MM.1S (cell line): ENCODE results near the gene COG5.

Experiments
- DNase-seq: peaks from one replicate; pipeline ENCODE4 v3.0.0-alpha.2; 2015
- H2AFZ ChIP-seq: fragments of 300-600 bp; sonication (generic); 2 replicates; pipeline ENCODE4 v1.6.0; 2016; ENCODE audit warnings: antibody characterized with exemption, low read length
- H3F3A ChIP-seq: fragments of 300-600 bp; sonication (generic); 2 replicates; pipeline ENCODE4 v1.6.1; 2016; ENCODE audit warnings: mild to moderate bottlenecking, antibody characterized with exemption, low read length, moderate library complexity, mixed read lengths; ENCODE audit not compliant: insufficient read depth
- H3K27ac ChIP-seq: fragments of 300-600 bp; sonication (generic); 2 replicates; pipeline ENCODE4 v1.5.1; 2016; ENCODE audit warnings: mild to moderate bottlenecking, low read length
- H3K27me3 ChIP-seq: fragments of 300-600 bp; sonication (generic); replicated peaks from 2 replicates; pipeline ENCODE4 v1.6.0; 2016; ENCODE audit warnings: low read length; ENCODE audit not compliant: insufficient read depth
- H3K36me3 ChIP-seq: fragments of 300-600 bp; sonication (generic); replicated peaks from 2 replicates; pipeline ENCODE4 v1.6.1; 2016; ENCODE audit warnings: mild to moderate bottlenecking, low read length, mixed read lengths; ENCODE audit not compliant: insufficient read depth
- H3K4me1 ChIP-seq: fragments of 300-600 bp; sonication (generic); 2 replicates; pipeline ENCODE4 v1.6.1; 2016; ENCODE audit warnings: low read length, mixed read lengths
- H3K4me2 ChIP-seq: fragments of 300-600 bp; sonication (generic); 2 replicates; pipeline ENCODE4 v1.6.0; 2016; ENCODE audit warnings: low read depth, low read length
- H3K4me3 ChIP-seq: fragments of 300-600 bp; sonication (generic); 2 replicates; pipeline ENCODE4 v1.5.1; 2016; ENCODE audit warnings: low read length, mixed read lengths
- H3K79me2 ChIP-seq: fragments of 300-600 bp; sonication (generic); 2 replicates; pipeline ENCODE4 v1.6.1; 2016; ENCODE audit warnings: mixed run types, low read length, mixed read lengths
- H3K9ac ChIP-seq: fragments of 300-600 bp; sonication (generic); 2 replicates; pipeline ENCODE4 v1.6.1; 2016; ENCODE audit warnings: low read length, mixed read lengths
- H3K9me2 ChIP-seq: fragments of 300-600 bp; sonication (generic); replicated peaks from 2 replicates; pipeline ENCODE4 v1.6.1; 2016; ENCODE audit warnings: mild to moderate bottlenecking, low read length, mixed read lengths; ENCODE audit not compliant: insufficient read depth
- H3K9me3 ChIP-seq: fragments of 300-600 bp; sonication (generic); replicated peaks from 2 replicates; pipeline ENCODE4 v1.6.1; 2016; ENCODE audit warnings: mild to moderate bottlenecking, low read length, mixed read lengths; ENCODE audit not compliant: insufficient read depth
- H4K20me1 ChIP-seq: fragments of 300-600 bp; sonication (generic); 2 replicates; pipeline ENCODE4 v1.6.1; 2016; ENCODE audit warnings: mild to moderate bottlenecking, low read length, moderate library complexity, mixed read lengths; ENCODE audit not compliant: insufficient read depth
- CTCF ChIP-seq: fragments of 300-600 bp; sonication (generic); IDR thresholded peaks from 2 replicates; pipeline ENCODE4 v1.5.1; 2016; ENCODE audit warnings: antibody characterized with exemption, low read length, mixed read lengths
- EZH2 ChIP-seq: fragments of 300-600 bp; sonication (generic); optimal IDR thresholded peaks from 2 replicates; pipeline ENCODE3; 2017; ENCODE audit warnings: low read depth, mild to moderate bottlenecking, antibody characterized with exemption, low read length, mixed read lengths
- EZH2phosphoT487 ChIP-seq: fragments of 300-600 bp; sonication (generic); IDR thresholded peaks from 2 replicates; pipeline ENCODE4 v1.6.1; 2018; ENCODE audit warnings: antibody characterized with exemption, low read length

COG5 gene

GRCh38 chr7:107353701-107354100 is 210.0 kb downstream of the COG5 start:
- no peaks in the 10 kb centered on the region for H3F3A ChIP-seq
- no peak overlapping the region for H2AFZ ChIP-seq
- DNase-seq: no peak
- H4K20me1 ChIP-seq: no peaks in the 10 kb centered on the region
- H3K79me2 ChIP-seq: no peaks in the 10 kb centered on the region
- TF ChIP-seq EZH2 (no peak), EZH2phosphoT487 (no peak), CTCF (no peak)
- H3K4me1 ChIP-seq: no peaks in the 10 kb centered on the region
- H3K27ac ChIP-seq: no peak overlapping the region
- no peak overlapping the region for H3K4me2 ChIP-seq
- H3K36me3 ChIP-seq: no peaks in the 10 kb centered on the region
- H3K9ac ChIP-seq: no peak overlapping the region
- H3K27me3 ChIP-seq: no peaks in the 10 kb centered on the region
- H3K4me3 ChIP-seq: no peak overlapping the region
- no peaks in the 10 kb centered on the region for H3K9me2 ChIP-seq
- no peaks in the 10 kb centered on the region for H3K9me3 ChIP-seq

GRCh38 chr7:107345898-107346297 is 217.8 kb downstream of the COG5 start:
- H3K36me3 ChIP-seq: no peaks in the 10 kb centered on the region
- TF ChIP-seq CTCF: no peak
- no peak for TF ChIP-seq EZH2
- TF ChIP-seq EZH2phosphoT487: no peak
- H3K27ac ChIP-seq: no peak overlapping the region
- H3K4me3 ChIP-seq: no peak overlapping the region
- H3K4me2 ChIP-seq: no peak overlapping the region
- no peaks in the 10 kb centered on the region for H4K20me1 ChIP-seq
- no peaks in the 10 kb centered on the region for H3K79me2 ChIP-seq
- DNase-seq: no peak
- no peak overlapping the region for H2AFZ ChIP-seq
- no peaks in the 10 kb centered on the region for H3K27me3 ChIP-seq
- no peak overlapping the region for H3K9ac ChIP-seq
- no peaks in the 10 kb centered on the region for H3K9me2 ChIP-seq
- H3F3A ChIP-seq: no peaks in the 10 kb centered on the region
- H3K4me1 ChIP-seq: no peaks in the 10 kb centered on the region
- H3K9me3 ChIP-seq: no peaks in the 10 kb centered on the region

- Histone ChIP-seq H3F3A (no peaks in the 10 kb centered on the region), H3K36me3 (no peaks in the 10 kb centered on the region), H3K9ac (no peak overlapping the region), H3K9me3 (no peaks in the 10 kb centered on the region), H3K9me2 (no peaks in the 10 kb centered on the region), H4K20me1 (no peaks in the 10 kb centered on the region), H3K79me2 (no peaks in the 10 kb centered on the region), H3K4me2 (no peak overlapping the region), H2AFZ (no peak overlapping the region), H3K4me3 (no peak overlapping the region), H3K27me3 (no peaks in the 10 kb centered on the region), H3K27ac (no peak overlapping the region), H3K4me1 (no peaks in the 10 kb centered on the region)
- DNase-seq: no peak
- no peak for TF ChIP-seq EZH2
- no peak for TF ChIP-seq CTCF
- TF ChIP-seq EZH2phosphoT487: no peak
These were observed 218.9 kb downstream of the COG5 start for GRCh38 chr7:107344799-107345198.
